GM19397 (cell line): ENCODE data around the gene SOX10.
"Not testable (repeated sequence)": the region's sequence is repeated elsewhere in the genome, so short reads cannot be mapped to it uniquely, and the experiment has no call there.

ENCODE experiments used
- ATAC-seq: cut with Tn5 transposase; IDR thresholded peaks from one replicate; pipeline ENCODE4 v1.9.1; 2021; ENCODE audit warnings: mild to moderate bottlenecking, moderate library complexity; ENCODE audit not compliant: unreplicated experiment

The SOX10 gene

GRCh38 chr22:37989146-37990045 is 5.0 kb upstream of the SOX10 start:
- ATAC-seq, result no peak

GRCh38 chr22:37986371-37986770 is 2.0 kb upstream of the SOX10 start:
- no peak for ATAC-seq

GRCh38 chr22:37985751-37986281 is 1.5 kb upstream of the SOX10 start:
- ATAC-seq, result no peak

- no peak for ATAC-seq
Observed at GRCh38 chr22:37985050-37985585, 763 bp upstream of the SOX10 start.

GRCh38 chr22:37982938-37983859 is 1.2 kb downstream of the SOX10 start:
- ATAC-seq, result no peak

- ATAC-seq, result no peak
Observed at GRCh38 chr22:37982151-37982785, 2.1 kb downstream of the SOX10 start.

- no peak for ATAC-seq
Observed at GRCh38 chr22:37981282-37982011, 2.9 kb downstream of the SOX10 start.

GRCh38 chr22:37979782-37980181 is 4.6 kb downstream of the SOX10 start:
- ATAC-seq, result no peak

- no peak for ATAC-seq
Observed at GRCh38 chr22:37976547-37976946, 7.8 kb downstream of the SOX10 start.

- not testable (repeated sequence) for ATAC-seq
Observed at GRCh38 chr22:37976022-37976421, 8.3 kb downstream of the SOX10 start.

- no peak for ATAC-seq
Observed at GRCh38 chr22:37975153-37975552, 9.2 kb downstream of the SOX10 start.

GRCh38 chr22:37973271-37974170 is 10.8 kb downstream of the SOX10 start:
- ATAC-seq, result no peak

- no peak for ATAC-seq
Observed at GRCh38 chr22:37972527-37972926, 11.8 kb downstream of the SOX10 start.

GRCh38 chr22:37971475-37972434 is 12.6 kb downstream of the SOX10 start:
- ATAC-seq, result no peak

GRCh38 chr22:37970864-37971263 is 13.5 kb downstream of the SOX10 start:
- no peak for ATAC-seq

- ATAC-seq, result no peak
Observed at GRCh38 chr22:37968452-37969251, 15.7 kb downstream of the SOX10 start.
